DND-41 (cell line): ENCODE measurements around the gene RHEX.

Source experiments
- EZH2 ChIP-seq: IDR thresholded peaks from 3 replicates; pipeline ENCODE4 v1.6.1; 2012; ENCODE audit warnings: borderline replicate concordance, low read depth, mild to moderate bottlenecking, moderate library complexity, low read length, inconsistent platforms; ENCODE audit not compliant: severe bottlenecking
- TF ChIP-seq, protein P1 (sequence below): IDR thresholded peaks from 2 replicates; pipeline ENCODE4 v1.5.1; 2012; ENCODE audit warnings: borderline replicate concordance, low read length, moderate library complexity, mild to moderate bottlenecking; ENCODE audit not compliant: poor library complexity, severe bottlenecking; ENCODE audit errors: extremely low read depth

DNA sequence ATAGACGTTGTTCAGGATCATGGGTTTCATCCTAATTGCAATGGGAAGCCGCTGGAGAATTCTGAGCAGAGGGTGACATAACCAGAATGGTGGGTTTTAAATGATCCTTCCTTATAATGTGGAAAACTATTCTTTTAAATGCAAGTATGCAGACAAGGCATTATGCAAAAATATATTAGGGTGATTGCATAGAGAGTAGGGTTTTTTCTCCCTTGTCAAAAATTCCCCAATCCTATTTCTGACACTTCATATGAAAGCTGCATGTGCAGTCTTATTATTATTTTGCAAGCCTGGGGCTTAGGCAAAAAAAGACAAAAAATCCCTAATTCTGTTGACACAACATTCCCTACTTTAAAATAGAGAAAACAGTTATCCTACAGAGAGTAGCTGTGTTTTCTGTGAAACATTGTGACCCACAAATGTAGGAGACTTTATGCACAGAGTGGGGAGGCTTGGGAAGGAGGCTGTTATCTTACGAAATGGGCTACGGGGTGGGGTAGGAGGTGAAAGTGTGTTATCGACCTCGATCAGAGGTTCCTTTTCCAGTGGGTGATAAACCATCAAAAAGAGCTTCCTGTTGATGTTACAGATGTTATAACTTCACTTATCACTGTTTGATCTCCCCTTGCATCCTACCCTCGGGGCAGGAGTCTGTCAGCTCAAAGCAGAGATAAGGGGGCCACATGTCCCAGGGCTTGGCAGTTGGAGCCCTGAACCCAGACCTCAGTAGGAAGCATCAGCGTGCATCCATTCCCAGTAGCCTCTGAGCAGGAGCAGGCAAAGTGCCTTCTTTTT, 27.2 kb downstream of the RHEX start:
- TF ChIP-seq, protein P1, sequence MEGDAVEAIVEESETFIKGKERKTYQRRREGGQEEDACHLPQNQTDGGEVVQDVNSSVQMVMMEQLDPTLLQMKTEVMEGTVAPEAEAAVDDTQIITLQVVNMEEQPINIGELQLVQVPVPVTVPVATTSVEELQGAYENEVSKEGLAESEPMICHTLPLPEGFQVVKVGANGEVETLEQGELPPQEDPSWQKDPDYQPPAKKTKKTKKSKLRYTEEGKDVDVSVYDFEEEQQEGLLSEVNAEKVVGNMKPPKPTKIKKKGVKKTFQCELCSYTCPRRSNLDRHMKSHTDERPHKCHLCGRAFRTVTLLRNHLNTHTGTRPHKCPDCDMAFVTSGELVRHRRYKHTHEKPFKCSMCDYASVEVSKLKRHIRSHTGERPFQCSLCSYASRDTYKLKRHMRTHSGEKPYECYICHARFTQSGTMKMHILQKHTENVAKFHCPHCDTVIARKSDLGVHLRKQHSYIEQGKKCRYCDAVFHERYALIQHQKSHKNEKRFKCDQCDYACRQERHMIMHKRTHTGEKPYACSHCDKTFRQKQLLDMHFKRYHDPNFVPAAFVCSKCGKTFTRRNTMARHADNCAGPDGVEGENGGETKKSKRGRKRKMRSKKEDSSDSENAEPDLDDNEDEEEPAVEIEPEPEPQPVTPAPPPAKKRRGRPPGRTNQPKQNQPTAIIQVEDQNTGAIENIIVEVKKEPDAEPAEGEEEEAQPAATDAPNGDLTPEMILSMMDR = no peak
- no peak for TF ChIP-seq EZH2
